ENCODE measurements around the gene FBXO42. TPM values are rescaled to one million over a fixed set of nuclear protein-coding genes. Genes with fewer than 3 reads are reported as not detected.

Gene FBXO42
- total and polyA plus RNA-seq, 8 donors = 7.4 to 11.9 (median 9.7) TPM

- Histone ChIP-seq H3K9me3 (no peaks in the 10 kb centered on the region), H3K4me1 (peaks cover 7 to 30% (median 8%) of the 10 kb centered on the region in 3 donors), H3K27ac (no peak overlapping the region), H3K27me3 (no peaks in the 10 kb centered on the region), H3K36me3 (no peaks in the 10 kb centered on the region), H3K4me3 (no peak overlapping the region)
- TF ChIP-seq CTCF (IDR thresholded peaks at IDR 0.05) = no peak
- intact Hi-C loops (cut with DNase I) = no loop called here
- ATAC-seq (no peak), FAIRE-seq (no peak), DNase-seq (no peak)
- 61 to 67% methylated on average over 9 of the region's 9 CpGs for WGBS, 2 donors
These were observed 143.0 kb downstream of the FBXO42 start for GRCh38 chr1:16209132-16209846.

- ATAC-seq (no peak), FAIRE-seq (no peak), DNase-seq (peak in 4 of 6 donors; percentile 19 to 78 (median 59))
- Histone ChIP-seq H3K9me3 (no peaks in the 10 kb centered on the region), H3K27me3 (no peaks in the 10 kb centered on the region), H3K36me3 (no peaks in the 10 kb centered on the region), H3K4me1 (peaks cover 7 to 30% (median 8%) of the 10 kb centered on the region in 3 donors), H3K27ac (no peak overlapping the region), H3K4me3 (no peak overlapping the region)
- 85 to 86% methylated on average over 13 of the region's 13 CpGs for WGBS, 2 donors
- intact Hi-C loops (cut with DNase I) = no loop called here
- no peak for TF ChIP-seq CTCF (IDR thresholded peaks at IDR 0.05)
These were observed 143.9 kb downstream of the FBXO42 start for GRCh38 chr1:16208270-16208987.

GRCh38 chr1:16207318-16208269 lies 144.7 kb downstream of the FBXO42 start:
- FAIRE-seq (no peak), ATAC-seq (no peak)
- peaks cover 0 to 23% (median 0%) of the 10 kb centered on the region in 3 donors for H3K4me1 ChIP-seq

More at GRCh38 chr1:16207318-16208269, 144.7 kb downstream of the FBXO42 start:
- peak in 4 of 6 donors; percentile 41 to 83 (median 56) for DNase-seq
- TF ChIP-seq CTCF (IDR thresholded peaks at IDR 0.05) = no peak
- Histone ChIP-seq H3K27me3 (no peaks in the 10 kb centered on the region), H3K4me3 (peak overlapping the region; percentile 3 to 50 (median 42)), H3K27ac (peak overlapping the region; percentile 85 to 90 (median 88)), H3K36me3 (no peaks in the 10 kb centered on the region), H3K9me3 (no peaks in the 10 kb centered on the region)
- intact Hi-C loops (cut with DNase I) = no loop called here
- WGBS, 2 donors = 77 to 82% methylated on average over 50 to 51 of the region's 51 CpGs

All from pancreas (tissue), 10 donors.